ENCODE results near the gene ZNF500. TPM values are rescaled to one million over a fixed set of nuclear protein-coding genes. Genes with fewer than 3 reads are reported as not detected.
A peak's percentile ranks its signal among the peaks of the same experiment; 100 is the strongest.

Gene ZNF500
- polyA plus RNA-seq, 1 of the 3 experiments (the other 2 are of a cell fraction) = 6.3 TPM

DNA sequence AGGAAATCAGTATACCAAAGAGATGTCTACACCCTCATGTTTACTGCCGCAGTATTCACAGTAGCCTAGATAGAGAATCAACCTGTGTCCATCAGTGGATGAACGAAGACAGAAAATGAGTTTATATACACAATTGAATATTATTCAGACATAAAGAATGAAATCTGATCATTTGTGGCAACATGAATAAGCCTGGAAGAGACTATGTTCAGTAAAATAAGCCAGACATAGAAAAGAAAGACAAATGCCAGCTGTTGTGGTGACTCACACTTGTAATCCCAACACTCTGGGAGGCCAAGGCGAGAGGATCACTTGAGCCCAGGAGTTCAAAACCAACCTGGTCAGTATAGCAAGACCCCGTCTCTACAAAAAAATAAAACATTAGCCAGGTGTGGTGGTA is 57.5 kb downstream of the ZNF500 start:
- 91% methylated on average over 4 of the region's 4 CpGs for WGBS (ENCODE audit: low lambda C conversion rate)
- Histone ChIP-seq H4K20me1 (ENCODE audit: insufficient read depth) (0 out of 2 replicates have a peak, but pooled peaks cover 4% of the 10 kb centered on the region), H3K9me2 (no peaks in the 10 kb centered on the region), H3K79me2 (ENCODE audit: insufficient read depth) (peaks cover 18% of the 10 kb centered on the region; the same call in 1 of the 2 replicates), H3K9me3 (no peaks in the 10 kb centered on the region), H3K27ac (ENCODE audit: low read depth in 2 of 2, low read length in 1 of 2) (no peak overlapping the region), H3K27me3 (ENCODE audit: insufficient read depth) (no peaks in the 10 kb centered on the region), H3K4me2 (no peak overlapping the region), H3K36me3 (replicated peaks in 1 of 2; ENCODE audit: control insufficient read depth in 1 of 2, insufficient read depth in 2 of 2, low read length in 1 of 2) (peaks cover 20 to 28% of the 10 kb centered on the region in 2 experiments), H2AFZ (ENCODE audit: low read depth) (no peak overlapping the region), H3K9ac (no peak overlapping the region), H3K4me1 (ENCODE audit: control insufficient read depth in 1 of 2, insufficient read depth in 2 of 2, low read depth in 1 of 2, low read length in 1 of 2) (no peaks in the 10 kb centered on the region), H3K4me3 (ENCODE audit: low read depth in 2 of 2, low read length in 1 of 2) (no peak overlapping the region), H3F3A (replicated peaks; ENCODE audit: insufficient read depth) (peaks cover 15% of the 10 kb centered on the region)
- ChIA-PET POLR2A (no interaction called here), CTCF (interaction anchor here (0.7 to 1.4 kb wide), 2 partner anchors 58 to 247 kb away, joined by 3 to 5 read pairs; no protein-coding TSS in a partner anchor)
- DNase-seq = no peak
- TF ChIP-seq MEF2A (IDR thresholded peaks at IDR 0.05; ENCODE audit: borderline replicate concordance, low read depth) (no peak), FOSL2 (IDR thresholded peaks at IDR 0.05; ENCODE audit: borderline replicate concordance, low read depth) (peak; percentile 25; the same call in 1 of the 2 replicates), TCF12 (IDR thresholded peaks at IDR 0.05) (0 out of 2 replicates have a peak, but pooled peaks have one; percentile 36)

DNA sequence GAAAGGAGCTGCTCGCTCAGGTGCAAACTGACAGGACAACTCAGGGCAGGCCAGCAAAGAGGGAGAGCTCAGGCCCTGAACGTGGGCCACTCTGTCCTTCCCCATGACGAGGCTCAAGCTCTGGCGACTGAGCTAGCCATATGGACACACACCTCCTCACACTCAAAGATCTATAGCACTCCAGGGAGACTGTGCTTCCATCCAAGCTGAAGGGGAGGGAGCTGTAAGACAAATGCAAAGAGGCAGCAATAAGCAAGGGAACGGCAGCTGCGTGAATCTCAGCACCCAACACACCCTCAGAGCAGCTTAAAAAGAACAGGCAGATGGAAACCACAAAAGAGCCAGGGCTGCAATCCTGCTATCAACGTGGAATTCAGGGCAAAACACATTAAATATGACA is 60.1 kb downstream of the ZNF500 start:
- H3K9me3 ChIP-seq = no peaks in the 10 kb centered on the region
- H2AFZ ChIP-seq (ENCODE audit: low read depth) = no peak overlapping the region
- TF ChIP-seq TAF1 (IDR thresholded peaks at IDR 0.05; ENCODE audit: borderline replicate concordance, low read depth, low read length) (no peak), MEF2A (IDR thresholded peaks at IDR 0.05; ENCODE audit: borderline replicate concordance, low read depth) (no peak), GATA2 (CRISPR knock-in tag; IDR thresholded peaks at IDR 0.05) (no peak), NFIC (IDR thresholded peaks at IDR 0.05; ENCODE audit: borderline replicate concordance) (no peak), FOXJ3 (CRISPR knock-in tag; IDR thresholded peaks at IDR 0.05) (no peak), FOSL2 (IDR thresholded peaks at IDR 0.05; ENCODE audit: borderline replicate concordance, low read depth) (no peak), ELF1 (IDR thresholded peaks at IDR 0.05) (no peak), EZH2phosphoT487 (IDR thresholded peaks at IDR 0.05; ENCODE audit: borderline replicate concordance, low read depth) (no peak), JUND (IDR thresholded peaks at IDR 0.05) (no peak), TEAD4 (IDR thresholded peaks at IDR 0.05; ENCODE audit: borderline replicate concordance, insufficient read depth) (no peak)
- TF ChIP-seq, protein P1, sequence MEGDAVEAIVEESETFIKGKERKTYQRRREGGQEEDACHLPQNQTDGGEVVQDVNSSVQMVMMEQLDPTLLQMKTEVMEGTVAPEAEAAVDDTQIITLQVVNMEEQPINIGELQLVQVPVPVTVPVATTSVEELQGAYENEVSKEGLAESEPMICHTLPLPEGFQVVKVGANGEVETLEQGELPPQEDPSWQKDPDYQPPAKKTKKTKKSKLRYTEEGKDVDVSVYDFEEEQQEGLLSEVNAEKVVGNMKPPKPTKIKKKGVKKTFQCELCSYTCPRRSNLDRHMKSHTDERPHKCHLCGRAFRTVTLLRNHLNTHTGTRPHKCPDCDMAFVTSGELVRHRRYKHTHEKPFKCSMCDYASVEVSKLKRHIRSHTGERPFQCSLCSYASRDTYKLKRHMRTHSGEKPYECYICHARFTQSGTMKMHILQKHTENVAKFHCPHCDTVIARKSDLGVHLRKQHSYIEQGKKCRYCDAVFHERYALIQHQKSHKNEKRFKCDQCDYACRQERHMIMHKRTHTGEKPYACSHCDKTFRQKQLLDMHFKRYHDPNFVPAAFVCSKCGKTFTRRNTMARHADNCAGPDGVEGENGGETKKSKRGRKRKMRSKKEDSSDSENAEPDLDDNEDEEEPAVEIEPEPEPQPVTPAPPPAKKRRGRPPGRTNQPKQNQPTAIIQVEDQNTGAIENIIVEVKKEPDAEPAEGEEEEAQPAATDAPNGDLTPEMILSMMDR (IDR thresholded peaks at IDR 0.05) = no peak
- TF ChIP-seq, protein P2, sequence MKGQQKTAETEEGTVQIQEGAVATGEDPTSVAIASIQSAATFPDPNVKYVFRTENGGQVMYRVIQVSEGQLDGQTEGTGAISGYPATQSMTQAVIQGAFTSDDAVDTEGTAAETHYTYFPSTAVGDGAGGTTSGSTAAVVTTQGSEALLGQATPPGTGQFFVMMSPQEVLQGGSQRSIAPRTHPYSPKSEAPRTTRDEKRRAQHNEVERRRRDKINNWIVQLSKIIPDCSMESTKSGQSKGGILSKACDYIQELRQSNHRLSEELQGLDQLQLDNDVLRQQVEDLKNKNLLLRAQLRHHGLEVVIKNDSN (IDR thresholded peaks at IDR 0.05; ENCODE audit: borderline replicate concordance, low read depth) = no peak
- TF ChIP-seq, protein P3, sequence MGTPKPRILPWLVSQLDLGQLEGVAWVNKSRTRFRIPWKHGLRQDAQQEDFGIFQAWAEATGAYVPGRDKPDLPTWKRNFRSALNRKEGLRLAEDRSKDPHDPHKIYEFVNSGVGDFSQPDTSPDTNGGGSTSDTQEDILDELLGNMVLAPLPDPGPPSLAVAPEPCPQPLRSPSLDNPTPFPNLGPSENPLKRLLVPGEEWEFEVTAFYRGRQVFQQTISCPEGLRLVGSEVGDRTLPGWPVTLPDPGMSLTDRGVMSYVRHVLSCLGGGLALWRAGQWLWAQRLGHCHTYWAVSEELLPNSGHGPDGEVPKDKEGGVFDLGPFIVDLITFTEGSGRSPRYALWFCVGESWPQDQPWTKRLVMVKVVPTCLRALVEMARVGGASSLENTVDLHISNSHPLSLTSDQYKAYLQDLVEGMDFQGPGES (IDR thresholded peaks at IDR 0.05; ENCODE audit: low read depth, low read length) = no peak
- CTCF ChIA-PET = interaction anchor here (0.6 to 1.2 kb wide), 2 partner anchors 36 to 249 kb away, joined by 3 to 5 read pairs; no protein-coding TSS in a partner anchor
- H3K4me1 ChIP-seq (ENCODE audit: control insufficient read depth in 1 of 2, insufficient read depth in 2 of 2, low read depth in 1 of 2, low read length in 1 of 2) = no peaks in the 10 kb centered on the region
- no peak overlapping the region for H3K4me2 ChIP-seq
- peaks cover 16 to 35% of the 10 kb centered on the region in 2 experiments for H3K36me3 ChIP-seq (replicated peaks in 1 of 2; ENCODE audit: control insufficient read depth in 1 of 2, insufficient read depth in 2 of 2, low read length in 1 of 2)
- WGBS (ENCODE audit: low lambda C conversion rate) = 93% methylated on average over 6 of the region's 7 CpGs
- H3K79me2 ChIP-seq (ENCODE audit: insufficient read depth) = peaks cover 23% of the 10 kb centered on the region
- no peaks in the 10 kb centered on the region for H3K9me2 ChIP-seq
- H3K9ac ChIP-seq = no peak overlapping the region
- no peak for DNase-seq
- peaks cover 12% of the 10 kb centered on the region for H3F3A ChIP-seq (replicated peaks; ENCODE audit: insufficient read depth)
- H3K4me3 ChIP-seq (ENCODE audit: low read depth in 2 of 2, low read length in 1 of 2) = no peak overlapping the region
- no peaks in the 10 kb centered on the region for H4K20me1 ChIP-seq (ENCODE audit: insufficient read depth)
- H3K27me3 ChIP-seq (ENCODE audit: insufficient read depth) = no peaks in the 10 kb centered on the region
- no peak overlapping the region for H3K27ac ChIP-seq (ENCODE audit: low read depth in 2 of 2, low read length in 1 of 2)
- POLR2A ChIA-PET = interaction anchor here (1.1 kb wide), 1 partner anchor 13 kb away, joined by 3 read pairs; the partner anchor contains the start of gene NUDT16L1

All from SK-N-SH (cell line).